ENCODE data around the gene MOB3B.
"Not testable (repeated sequence)": the region's sequence is repeated elsewhere in the genome, so short reads cannot be mapped to it uniquely, and the experiment has no call there.

Gene MOB3B

GRCh38 chr9:27426511-27427271, 102.9 kb downstream of the MOB3B start:
- DNase-seq: peak in 24 of 58 donors; percentile 3 to 73 (median 38)

- no peak for DNase-seq
These were observed 103.6 kb downstream of the MOB3B start for GRCh38 chr9:27425827-27426510.

- DNase-seq: no peak
These were observed 105.5 kb downstream of the MOB3B start for GRCh38 chr9:27423915-27424710.

- no peak for DNase-seq
These were observed 107.3 kb downstream of the MOB3B start for GRCh38 chr9:27422279-27422834.

- no peak for DNase-seq
These were observed 108.0 kb downstream of the MOB3B start for GRCh38 chr9:27421577-27421976.

- DNase-seq: not testable (repeated sequence)
These were observed 110.1 kb downstream of the MOB3B start for GRCh38 chr9:27419558-27419957.

GRCh38 chr9:27414220-27414761, 115.3 kb downstream of the MOB3B start:
- DNase-seq: peak in 3 of 58 donors; percentile 5 to 31 (median 21)

- no peak for DNase-seq
These were observed 115.9 kb downstream of the MOB3B start for GRCh38 chr9:27413511-27414219.

- no peak for DNase-seq
These were observed 116.7 kb downstream of the MOB3B start for GRCh38 chr9:27412963-27413362.

GRCh38 chr9:27412081-27412480, 117.5 kb downstream of the MOB3B start:
- DNase-seq: no peak

GRCh38 chr9:27408482-27408881, 121.1 kb downstream of the MOB3B start:
- DNase-seq: no peak

- DNase-seq: peak in 2 of 58 donors; percentile 5 to 17
These were observed 121.6 kb downstream of the MOB3B start for GRCh38 chr9:27408001-27408400.

- no peak for DNase-seq
These were observed 122.1 kb downstream of the MOB3B start for GRCh38 chr9:27407491-27407890.

GRCh38 chr9:27404661-27405060, 125.0 kb downstream of the MOB3B start:
- no peak for DNase-seq

GRCh38 chr9:27402626-27403025, 127.0 kb downstream of the MOB3B start:
- no peak for DNase-seq

GRCh38 chr9:27400334-27400880, 129.2 kb downstream of the MOB3B start:
- no peak for DNase-seq

- no peak for DNase-seq
These were observed 130.5 kb downstream of the MOB3B start for GRCh38 chr9:27398982-27399653.

GRCh38 chr9:27396495-27396894, 133.1 kb downstream of the MOB3B start:
- no peak for DNase-seq

GRCh38 chr9:27395484-27395921, 134.1 kb downstream of the MOB3B start:
- peak in 3 of 58 donors; percentile 14 to 55 (median 18) for DNase-seq

- DNase-seq: no peak
These were observed 134.8 kb downstream of the MOB3B start for GRCh38 chr9:27394826-27395201.

Data from anterior cingulate cortex (tissue), 58 donors.